Liver (tissue), 3 donors: Measurements from ENCODE around the gene HOXA3.

Source experiments
- GABPA ChIP-seq, 2 donors: IDR thresholded peaks in 1 of 2; conservative IDR thresholded peaks in 1 of 2; 2 replicates each; pipeline ENCODE4 v1.6.1; 2016; ENCODE audit warnings: antibody characterized with exemption in 2 of 2, mild to moderate bottlenecking in 1 of 2, moderate library complexity in 1 of 2
- YY1 ChIP-seq: IDR thresholded peaks from 2 replicates; pipeline ENCODE4 v1.6.1; 2016; ENCODE audit warnings: antibody characterized with exemption, mild to moderate bottlenecking
- TF ChIP-seq, protein P1 (sequence below): fragments of 150-350 bp; IDR thresholded peaks from 2 replicates; pipeline ENCODE4 v1.5.1; 2017; ENCODE audit warnings: improper control_type of control experiment, low read depth, low read length; ENCODE audit not compliant: missing input control
- TF ChIP-seq, protein P2 (sequence below): IDR thresholded peaks from 2 replicates; pipeline ENCODE4 v1.6.1; 2016; ENCODE audit warnings: antibody characterized with exemption, mild to moderate bottlenecking
- TF ChIP-seq, protein P3 (sequence below): IDR thresholded peaks from 2 replicates; pipeline ENCODE4 v1.6.1; 2016; ENCODE audit warnings: antibody characterized with exemption
- TF ChIP-seq, protein P4 (sequence below): IDR thresholded peaks from 2 replicates; pipeline ENCODE4 v1.6.1; 2016; ENCODE audit warnings: antibody characterized with exemption
- donor health status: healthy.
- donor health status: healthy.

DNA sequence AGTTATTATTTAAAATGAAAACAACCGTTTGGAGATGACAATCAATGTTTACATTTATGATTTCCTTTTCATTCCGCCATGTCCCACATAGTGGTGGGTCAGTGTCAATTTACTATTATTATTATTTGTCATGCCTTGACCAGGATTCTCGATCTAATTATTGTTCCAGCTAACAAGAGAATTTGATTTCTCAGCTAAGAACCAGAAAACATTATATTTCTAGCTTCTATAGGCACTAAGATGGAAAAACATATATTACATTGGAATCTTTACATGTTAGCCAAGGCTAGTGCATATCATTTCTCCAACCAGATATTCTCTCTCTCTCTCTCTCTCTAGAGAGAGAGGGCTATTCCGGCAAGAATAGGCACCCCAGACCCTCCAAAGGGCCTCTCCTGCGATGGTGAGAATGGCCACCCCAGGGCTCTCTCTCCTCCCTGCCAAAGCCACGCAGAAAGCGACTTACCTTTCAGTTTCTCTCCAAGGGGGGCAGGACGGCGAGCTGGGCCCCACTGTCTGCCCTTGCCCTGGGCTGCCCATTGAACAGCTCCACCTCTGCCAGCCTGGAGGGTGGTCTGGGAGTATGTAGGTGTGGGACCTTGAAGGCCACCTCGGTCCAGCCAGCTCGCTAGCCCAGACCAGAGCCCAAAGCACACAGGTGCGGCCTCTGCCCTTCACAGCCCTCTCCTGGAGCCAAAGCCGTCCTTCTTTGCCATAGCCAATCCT, 2.4 kb downstream of the HOXA3 start:
- TF ChIP-seq, protein P1, sequence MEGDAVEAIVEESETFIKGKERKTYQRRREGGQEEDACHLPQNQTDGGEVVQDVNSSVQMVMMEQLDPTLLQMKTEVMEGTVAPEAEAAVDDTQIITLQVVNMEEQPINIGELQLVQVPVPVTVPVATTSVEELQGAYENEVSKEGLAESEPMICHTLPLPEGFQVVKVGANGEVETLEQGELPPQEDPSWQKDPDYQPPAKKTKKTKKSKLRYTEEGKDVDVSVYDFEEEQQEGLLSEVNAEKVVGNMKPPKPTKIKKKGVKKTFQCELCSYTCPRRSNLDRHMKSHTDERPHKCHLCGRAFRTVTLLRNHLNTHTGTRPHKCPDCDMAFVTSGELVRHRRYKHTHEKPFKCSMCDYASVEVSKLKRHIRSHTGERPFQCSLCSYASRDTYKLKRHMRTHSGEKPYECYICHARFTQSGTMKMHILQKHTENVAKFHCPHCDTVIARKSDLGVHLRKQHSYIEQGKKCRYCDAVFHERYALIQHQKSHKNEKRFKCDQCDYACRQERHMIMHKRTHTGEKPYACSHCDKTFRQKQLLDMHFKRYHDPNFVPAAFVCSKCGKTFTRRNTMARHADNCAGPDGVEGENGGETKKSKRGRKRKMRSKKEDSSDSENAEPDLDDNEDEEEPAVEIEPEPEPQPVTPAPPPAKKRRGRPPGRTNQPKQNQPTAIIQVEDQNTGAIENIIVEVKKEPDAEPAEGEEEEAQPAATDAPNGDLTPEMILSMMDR = no peak
- no peak for TF ChIP-seq YY1
- TF ChIP-seq GABPA (IDR thresholded peaks at IDR 0.05 in 1 of 2, conservative IDR thresholded peaks at IDR 0.05 in 1 of 2) = no peak
- TF ChIP-seq, protein P2, sequence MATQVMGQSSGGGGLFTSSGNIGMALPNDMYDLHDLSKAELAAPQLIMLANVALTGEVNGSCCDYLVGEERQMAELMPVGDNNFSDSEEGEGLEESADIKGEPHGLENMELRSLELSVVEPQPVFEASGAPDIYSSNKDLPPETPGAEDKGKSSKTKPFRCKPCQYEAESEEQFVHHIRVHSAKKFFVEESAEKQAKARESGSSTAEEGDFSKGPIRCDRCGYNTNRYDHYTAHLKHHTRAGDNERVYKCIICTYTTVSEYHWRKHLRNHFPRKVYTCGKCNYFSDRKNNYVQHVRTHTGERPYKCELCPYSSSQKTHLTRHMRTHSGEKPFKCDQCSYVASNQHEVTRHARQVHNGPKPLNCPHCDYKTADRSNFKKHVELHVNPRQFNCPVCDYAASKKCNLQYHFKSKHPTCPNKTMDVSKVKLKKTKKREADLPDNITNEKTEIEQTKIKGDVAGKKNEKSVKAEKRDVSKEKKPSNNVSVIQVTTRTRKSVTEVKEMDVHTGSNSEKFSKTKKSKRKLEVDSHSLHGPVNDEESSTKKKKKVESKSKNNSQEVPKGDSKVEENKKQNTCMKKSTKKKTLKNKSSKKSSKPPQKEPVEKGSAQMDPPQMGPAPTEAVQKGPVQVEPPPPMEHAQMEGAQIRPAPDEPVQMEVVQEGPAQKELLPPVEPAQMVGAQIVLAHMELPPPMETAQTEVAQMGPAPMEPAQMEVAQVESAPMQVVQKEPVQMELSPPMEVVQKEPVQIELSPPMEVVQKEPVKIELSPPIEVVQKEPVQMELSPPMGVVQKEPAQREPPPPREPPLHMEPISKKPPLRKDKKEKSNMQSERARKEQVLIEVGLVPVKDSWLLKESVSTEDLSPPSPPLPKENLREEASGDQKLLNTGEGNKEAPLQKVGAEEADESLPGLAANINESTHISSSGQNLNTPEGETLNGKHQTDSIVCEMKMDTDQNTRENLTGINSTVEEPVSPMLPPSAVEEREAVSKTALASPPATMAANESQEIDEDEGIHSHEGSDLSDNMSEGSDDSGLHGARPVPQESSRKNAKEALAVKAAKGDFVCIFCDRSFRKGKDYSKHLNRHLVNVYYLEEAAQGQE = no peak
- TF ChIP-seq, protein P3, sequence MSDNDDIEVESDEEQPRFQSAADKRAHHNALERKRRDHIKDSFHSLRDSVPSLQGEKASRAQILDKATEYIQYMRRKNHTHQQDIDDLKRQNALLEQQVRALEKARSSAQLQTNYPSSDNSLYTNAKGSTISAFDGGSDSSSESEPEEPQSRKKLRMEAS = no peak
- TF ChIP-seq, protein P4, sequence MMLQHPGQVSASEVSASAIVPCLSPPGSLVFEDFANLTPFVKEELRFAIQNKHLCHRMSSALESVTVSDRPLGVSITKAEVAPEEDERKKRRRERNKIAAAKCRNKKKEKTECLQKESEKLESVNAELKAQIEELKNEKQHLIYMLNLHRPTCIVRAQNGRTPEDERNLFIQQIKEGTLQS = no peak
